Measurements from ENCODE around the gene DNAAF3.
"Not testable (repeated sequence)": the region's sequence is repeated elsewhere in the genome, so short reads cannot be mapped to it uniquely, and the experiment has no call there.

The DNAAF3 gene

GRCh38 chr19:55166530-55167268 is at the start of gene DNAAF3:
DNAAF3 (minus strand) TSS chr19:55166613; CDS start chr19:55166413, 200 bp downstream.
- peak; percentile 97 for DNase-seq (ENCODE audit: low read depth)

DNA sequence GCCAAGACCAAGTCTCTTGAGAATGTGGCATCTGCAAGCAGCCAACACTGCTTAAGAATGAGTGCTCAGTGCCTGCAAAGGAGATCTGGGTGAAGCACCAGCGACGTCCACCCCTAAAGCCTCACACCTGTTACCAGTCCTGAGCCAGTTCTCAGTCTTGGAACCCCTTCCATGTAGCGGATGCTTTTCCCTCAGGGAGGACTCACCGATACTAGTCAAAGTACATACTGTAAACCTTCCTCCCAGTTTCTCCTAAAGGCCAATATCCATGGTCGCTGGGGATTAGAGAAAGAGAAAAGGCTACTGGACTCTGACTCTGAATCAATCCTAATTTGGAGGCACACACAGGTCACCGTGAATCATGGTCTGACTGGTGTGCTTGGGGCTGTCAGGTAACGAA is 47.1 kb upstream of the DNAAF3 start:
- no peak for DNase-seq (ENCODE audit: low read depth)

GRCh38 chr19:55212447-55212846 is 46.0 kb upstream of the DNAAF3 start:
- DNase-seq (ENCODE audit: low read depth) = no peak

DNA sequence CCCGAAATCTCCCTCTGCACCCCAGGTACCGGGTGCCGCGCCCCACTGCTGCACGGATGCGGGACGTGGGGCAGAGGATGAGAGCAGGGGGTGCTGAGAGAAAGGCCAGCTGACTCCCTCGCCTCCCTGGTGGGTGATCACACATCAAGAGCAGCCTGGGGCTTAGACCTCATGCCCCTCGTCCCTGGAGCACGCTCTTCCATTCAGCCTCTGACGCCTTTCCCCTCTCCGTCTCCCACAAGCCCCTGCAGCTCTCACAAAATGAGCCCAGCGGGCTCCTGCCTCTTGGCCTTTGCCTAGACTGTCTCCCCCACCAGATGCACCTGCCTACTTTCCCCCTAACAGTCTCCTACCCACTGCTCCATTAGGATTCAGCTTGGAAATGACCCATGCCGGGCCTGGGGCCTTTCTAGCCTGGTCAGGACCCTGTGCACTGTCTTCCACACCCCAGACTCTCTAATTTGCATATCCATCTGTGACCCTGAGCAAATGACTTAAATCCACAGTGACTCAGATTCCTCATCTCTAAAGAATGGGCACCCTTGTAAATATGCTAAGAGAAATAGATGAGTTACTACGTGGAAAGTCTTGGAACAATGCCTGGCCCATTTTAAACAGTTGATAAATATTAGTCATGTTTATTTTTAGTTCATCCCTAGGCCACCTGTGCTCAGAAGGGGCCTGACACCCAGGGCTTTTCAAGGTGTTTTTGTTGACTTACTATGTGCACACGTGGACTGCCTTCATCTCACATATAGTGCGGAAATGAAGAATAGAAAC is 43.5 kb upstream of the DNAAF3 start:
- peak; percentile 79 for DNase-seq (ENCODE audit: low read depth)

- DNase-seq (ENCODE audit: low read depth) = no peak
Observed at GRCh38 chr19:55208880-55209692, 42.7 kb upstream of the DNAAF3 start, which contains the start of gene PTPRH. PTPRH (minus strand) TSS chr19:55209501; CDS start chr19:55209433, 68 bp downstream.

- peak; percentile 88 for DNase-seq (ENCODE audit: low read depth)
Observed at GRCh38 chr19:55206664-55207500, 40.5 kb upstream of the DNAAF3 start.

- DNase-seq (ENCODE audit: low read depth) = not testable (repeated sequence)
Observed at GRCh38 chr19:55202199-55202598, 35.8 kb upstream of the DNAAF3 start.

GRCh38 chr19:55199620-55200204 is 33.3 kb upstream of the DNAAF3 start:
- no peak for DNase-seq (ENCODE audit: low read depth)

DNA sequence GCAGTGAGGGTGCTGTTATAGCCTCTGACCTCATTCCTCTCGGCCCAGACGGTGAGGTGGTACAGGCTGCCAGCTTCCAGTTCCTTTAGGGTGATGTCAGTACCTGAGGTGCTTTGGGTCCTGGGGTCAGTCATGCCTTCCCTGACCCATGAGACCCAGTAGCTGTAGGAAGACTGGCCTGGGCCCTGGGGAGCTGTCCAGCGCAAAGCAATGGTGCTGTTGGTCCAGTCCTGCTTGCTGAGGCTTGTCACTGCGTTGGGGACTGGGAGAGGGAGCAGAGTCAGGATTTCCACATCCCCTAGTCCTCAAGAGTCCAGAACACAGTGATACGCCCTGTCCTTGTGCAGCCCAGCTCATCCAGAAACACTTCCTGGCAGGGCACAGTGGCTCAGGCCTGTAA is 32.2 kb upstream of the DNAAF3 start:
- no peak for DNase-seq (ENCODE audit: low read depth)

- DNase-seq (ENCODE audit: low read depth) = no peak
Observed at GRCh38 chr19:55197528-55197927, 31.1 kb upstream of the DNAAF3 start.

DNA sequence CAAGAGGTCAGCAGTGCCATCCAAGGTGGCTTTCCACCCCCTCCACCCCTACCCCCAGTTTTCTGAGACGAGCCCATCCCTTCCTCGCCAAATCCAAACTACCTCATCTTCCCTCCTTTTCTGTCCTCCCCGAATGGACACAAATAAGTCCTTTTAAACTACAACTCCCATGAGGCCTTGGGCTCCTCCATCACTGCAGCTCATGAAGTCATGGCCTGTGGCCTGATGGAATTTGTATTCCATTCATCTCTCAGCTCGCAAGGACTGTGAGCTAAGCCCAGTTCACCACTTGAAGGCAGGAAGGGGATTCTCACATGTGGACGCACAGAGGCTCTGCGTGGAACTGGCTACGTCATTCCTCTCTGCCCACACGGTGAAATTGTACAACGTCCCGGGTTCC is 30.4 kb upstream of the DNAAF3 start:
- no peak for DNase-seq (ENCODE audit: low read depth)

DNA sequence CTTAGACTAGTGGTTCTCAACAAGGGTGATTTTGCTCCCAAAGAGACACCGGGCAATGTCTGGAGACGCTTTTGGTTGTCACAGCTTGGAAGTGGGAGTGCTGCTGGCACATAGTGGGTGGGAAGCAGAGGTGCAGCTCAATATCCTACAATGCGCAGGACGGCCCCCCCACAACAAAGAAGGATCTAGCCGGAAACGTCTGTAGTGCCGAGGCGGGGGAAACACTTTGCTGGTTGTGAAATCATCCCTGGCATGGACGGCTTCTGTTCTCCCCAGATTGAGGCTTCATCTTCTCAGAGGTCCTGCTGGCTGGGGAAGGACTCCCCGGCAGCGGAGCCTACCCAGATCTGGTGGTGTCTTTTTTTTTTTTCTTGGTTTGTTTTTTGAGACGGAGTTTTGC is 27.1 kb upstream of the DNAAF3 start:
- DNase-seq (ENCODE audit: low read depth) = no peak

DNA sequence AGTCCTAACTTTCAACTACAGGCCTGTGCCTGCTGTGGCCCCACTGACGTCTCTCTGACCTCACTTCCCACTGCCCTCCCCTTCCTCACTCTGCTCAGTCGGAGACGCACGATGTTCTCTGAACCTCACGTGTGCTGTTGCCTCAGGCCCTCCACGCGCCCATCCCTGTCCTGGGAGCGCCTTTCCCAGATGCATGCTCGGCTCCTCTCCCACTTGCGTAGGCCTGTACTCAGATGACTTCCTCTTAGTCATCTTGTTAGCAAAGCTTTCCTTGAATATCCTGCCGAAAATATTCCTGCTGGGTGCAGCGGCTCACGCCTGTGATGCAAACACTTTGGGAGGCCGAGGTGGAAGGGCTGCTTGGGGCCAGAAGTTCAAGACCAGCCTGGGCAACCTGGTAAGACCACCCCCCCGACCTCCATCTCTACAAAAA is 23.0 kb upstream of the DNAAF3 start:
- DNase-seq (ENCODE audit: low read depth) = peak; percentile 88

- no peak for DNase-seq (ENCODE audit: low read depth)
Observed at GRCh38 chr19:55188625-55189024, 22.2 kb upstream of the DNAAF3 start.

DNA sequence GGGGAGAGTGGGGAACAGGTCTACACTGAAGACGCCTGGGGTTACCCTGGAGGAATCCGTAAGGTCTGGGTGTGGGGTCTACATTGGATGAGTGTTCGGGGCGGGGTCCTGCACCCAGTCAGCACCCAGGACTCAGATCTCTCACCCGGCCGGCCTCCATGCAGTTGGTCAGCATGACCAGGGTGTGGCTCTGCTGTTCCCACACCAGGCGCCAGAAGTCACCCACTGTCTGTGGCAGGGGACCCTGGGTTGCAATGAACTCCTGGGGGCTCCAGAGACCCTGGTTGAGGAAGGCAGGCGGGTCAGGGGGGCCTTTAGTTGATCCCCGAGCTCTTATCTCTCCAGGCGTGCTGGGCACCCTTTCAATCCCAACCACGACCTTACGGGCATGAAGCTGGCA is 19.7 kb upstream of the DNAAF3 start:
- DNase-seq (ENCODE audit: low read depth) = no peak

DNA sequence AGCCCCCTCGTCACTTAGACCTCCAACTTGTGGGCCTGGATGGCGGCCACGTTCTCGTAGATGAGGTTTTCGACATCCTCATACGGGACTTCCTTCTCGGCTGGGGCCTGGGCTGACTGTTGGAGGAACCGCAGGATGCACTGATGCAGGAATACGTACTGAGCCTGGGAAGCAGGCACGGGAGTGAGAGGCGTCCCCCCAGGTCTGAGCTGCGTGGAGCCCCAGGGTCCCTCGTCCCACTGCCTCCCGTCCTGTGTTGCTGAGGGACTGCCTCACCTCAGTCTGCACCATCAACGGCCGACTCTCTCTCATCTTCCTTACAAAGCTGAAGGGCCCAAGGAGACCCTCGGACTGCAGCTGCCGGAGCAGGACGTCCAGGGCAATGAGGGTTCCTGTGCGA is 15.3 kb upstream of the DNAAF3 start:
- no peak for DNase-seq (ENCODE audit: low read depth)

GRCh38 chr19:55179606-55180484 is 13.4 kb upstream of the DNAAF3 start, which contains the start of gene SYT5:
SYT5 (minus strand) TSS chr19:55180289; CDS start chr19:55179041, 1,248 bp downstream.
- no peak for DNase-seq (ENCODE audit: low read depth)

DNA sequence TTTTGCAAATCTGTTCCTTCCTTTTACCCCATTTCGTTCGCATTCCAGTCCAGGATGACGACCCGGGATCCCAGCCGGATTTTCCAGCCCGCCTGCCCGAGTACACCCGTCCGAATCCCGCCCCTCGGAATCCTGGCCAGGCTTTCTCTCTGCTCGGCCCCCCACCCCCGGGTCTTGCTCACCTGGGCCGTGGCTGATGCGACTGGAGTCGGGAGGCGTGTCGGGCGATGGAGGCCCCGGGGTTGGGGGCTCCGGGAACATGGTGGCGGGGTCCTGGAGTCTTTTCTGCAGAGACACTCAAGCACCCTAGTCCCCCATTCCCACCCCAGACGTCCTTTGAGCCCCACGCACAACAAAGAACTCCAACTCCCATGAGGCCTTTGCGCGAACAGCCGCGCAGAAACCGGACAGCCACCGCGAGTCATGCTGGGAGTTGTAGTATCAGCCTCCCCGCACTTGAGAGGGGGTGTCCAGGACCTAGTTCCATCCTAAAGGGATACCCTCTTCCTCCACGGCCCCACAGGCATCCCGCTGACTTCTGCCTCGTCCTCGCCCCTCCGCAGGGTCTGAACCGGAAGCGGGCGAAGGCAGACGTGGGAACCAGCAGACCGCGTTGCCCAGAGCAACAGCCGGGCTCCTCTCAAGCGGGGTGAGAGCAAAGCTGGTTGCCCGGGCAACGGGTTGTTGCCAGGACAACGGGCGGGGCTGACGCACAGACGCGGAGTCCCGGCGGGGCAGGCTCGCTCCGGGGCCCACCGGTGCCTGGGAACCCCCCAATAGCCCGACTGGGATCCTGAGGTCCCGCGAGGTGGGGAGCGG is 12.6 kb upstream of the DNAAF3 start:
- DNase-seq (ENCODE audit: low read depth) = peak; percentile 79

GRCh38 chr19:55176076-55176475 is 9.7 kb upstream of the DNAAF3 start:
- no peak for DNase-seq (ENCODE audit: low read depth)
